K562 (cell line): Measurements from ENCODE around the gene MRGPRF. TPM values are rescaled to one million over a fixed set of nuclear protein-coding genes. Genes with fewer than 3 reads are reported as not detected.

Experiments used
- ATAC-seq: fragments of 200-7000 bp; cut with Tn5 transposase; 3 replicates; pipeline ENCODE4 v1.9.1; 2020; ENCODE audit warnings: moderate library complexity
- BruUV-seq: library from RNA; stranded (reverse); fragments of 400-500 nt; replicated peaks from 2 replicates; lab custom pipeline; 2021; lab: Mats Ljungman, UMichigan
- CTCF ChIA-PET: fragments of 300-600 bp; formaldehyde crosslinking; extraction: SDS; loops from one replicate; lab custom pipeline; 2021; ENCODE audit warnings: low intra/inter-chr PET ratio; lab: Yijun Ruan, JAX
- POLR2A ChIA-PET: fragments of 300-600, 350-650 bp; sonication (Branson Sonifier 250); formaldehyde crosslinking; extraction: SDS; loops from one replicate; lab custom pipeline; 2021; ENCODE audit warnings: antibody characterized with exemption, inconsistent platforms; lab: Yijun Ruan, JAX
- DNase-seq, 4 experiments: peaks; one replicate each; pipeline versions ENCODE4 v3.0.0 to v3.0.0-alpha.2; 2011 to 2018; ENCODE audit warnings: low spot score in 3 of 4, mixed read lengths in 3 of 4; ENCODE audit errors: extremely low read depth in 1 of 4
- FAIRE-seq: peaks from 2 replicates; lab custom pipeline; 2011; peaks lifted over from hg19 to GRCh38; lab: Jason Lieb, UNC
- H2AFZ ChIP-seq: 2 replicates; pipeline ENCODE4 v1.6.0; 2011; ENCODE audit warnings: low read depth, low read length, control low read depth, inconsistent platforms
- H3K27ac ChIP-seq: fragments of 200-600 bp; 3 replicates; pipeline ENCODE4 v1.8.0; 2011; ENCODE audit warnings: low read depth, mild to moderate bottlenecking, control low read depth, inconsistent platforms, low read length, moderate library complexity, mixed read lengths; ENCODE audit errors: extremely low read depth
- H3K27me3 ChIP-seq, 2 experiments: fragments of 300-600 bp in 1 of 2; 2 replicates in 1 of 2; 3 replicates in 1 of 2; pipeline versions ENCODE4 v1.6.0 to v1.8.0; 2011; ENCODE audit warnings: inconsistent platforms in 2 of 2, low read length in 2 of 2, mild to moderate bottlenecking in 1 of 2, mixed read lengths in 1 of 2, moderate library complexity in 1 of 2; ENCODE audit not compliant: control insufficient read depth in 2 of 2, insufficient read depth in 2 of 2
- H3K36me3 ChIP-seq: fragments of 300-600 bp; 3 replicates; pipeline ENCODE4 v1.8.0; 2011; ENCODE audit warnings: mild to moderate bottlenecking, low read length, inconsistent platforms; ENCODE audit not compliant: control insufficient read depth, insufficient read depth
- H3K4me1 ChIP-seq, 2 experiments: fragments of 200-600 bp in 1 of 2; replicated peaks in 1 of 2; 2 replicates in 1 of 2; 3 replicates in 1 of 2; pipeline versions ENCODE4 v1.5.1 to v1.8.0; 2011; ENCODE audit warnings: inconsistent platforms in 2 of 2, low read length in 2 of 2, mild to moderate bottlenecking in 1 of 2, mixed read lengths in 1 of 2, moderate library complexity in 1 of 2; ENCODE audit not compliant: control insufficient read depth in 2 of 2, insufficient read depth in 2 of 2
- H3K4me2 ChIP-seq: 2 replicates; pipeline ENCODE4 v1.6.1; 2011; ENCODE audit warnings: low read length, control low read depth, inconsistent platforms, mixed read lengths; ENCODE audit not compliant: insufficient read depth
- H3K4me3 ChIP-seq: fragments of 200-600 bp; sonication (generic), shearing (Covaris generic); 2 replicates; pipeline ENCODE4 v1.5.1; 2016; ENCODE audit warnings: control low read depth, inconsistent platforms
- H3K79me2 ChIP-seq: fragments of 200-600 bp; 3 replicates; pipeline ENCODE4 v1.8.0; 2011; ENCODE audit warnings: low read length, inconsistent platforms; ENCODE audit not compliant: control insufficient read depth, insufficient read depth
- H3K9ac ChIP-seq, 2 experiments: 2 replicates each; pipeline versions ENCODE4 v1.6.0 to v1.6.1; 2011; ENCODE audit warnings: low read depth in 2 of 2, low read length in 2 of 2, control low read depth in 1 of 2, inconsistent platforms in 1 of 2, mild to moderate bottlenecking in 1 of 2, mixed read lengths in 1 of 2; ENCODE audit not compliant: insufficient read depth in 1 of 2
- H3K9me1 ChIP-seq: one replicate; pipeline ENCODE4 v1.6.0; 2011; ENCODE audit warnings: inconsistent platforms, mild to moderate bottlenecking, low read length, moderate library complexity; ENCODE audit not compliant: control insufficient read depth, insufficient read depth
- H3K9me3 ChIP-seq: replicated peaks from 2 replicates; pipeline ENCODE4 v1.5.1; 2011; ENCODE audit warnings: low read depth, low read length, inconsistent platforms; ENCODE audit not compliant: control insufficient read depth, insufficient read depth
- H4K20me1 ChIP-seq: replicated peaks from 2 replicates; pipeline ENCODE4 v1.6.1; 2011; ENCODE audit warnings: low read length, inconsistent platforms, mixed read lengths; ENCODE audit not compliant: control insufficient read depth, insufficient read depth
- ARID3A ChIP-seq: IDR thresholded peaks from 2 replicates; pipeline ENCODE4 v1.6.1; 2012; ENCODE audit warnings: low read depth, low read length, improper control_type of control experiment, borderline replicate concordance
- C11orf30 ChIP-seq: fragments of 450-650 bp; IDR thresholded peaks from 2 replicates; pipeline ENCODE4 v1.6.1; 2016; ENCODE audit warnings: low read depth, mild to moderate bottlenecking
- CAMTA2 ChIP-seq: fragments of 250-450 bp; sonication (Bioruptor Pico); conservative IDR thresholded peaks from 2 replicates; pipeline ENCODE4 v1.5.1; 2022
- FOSL1 ChIP-seq: fragments of 200-800 bp; sonication (Bioruptor generic); conservative IDR thresholded peaks from 2 replicates; pipeline ENCODE4 v1.6.1; 2016; ENCODE audit warnings: missing genetic modification characterization, missing compliant biosample characterization
- GTF3C2 ChIP-seq: IDR thresholded peaks from 3 replicates; pipeline ENCODE4 v1.6.1; 2011; ENCODE audit warnings: borderline replicate concordance, mild to moderate bottlenecking, moderate library complexity; ENCODE audit not compliant: insufficient read length; ENCODE audit errors: extremely low read depth
- KDM4B ChIP-seq, 2 experiments: fragments of 450-650 bp in 1 of 2; sonication (generic) in 1 of 2; IDR thresholded peaks; 2 replicates each; pipeline ENCODE4 v1.6.1; 2016 to 2017; ENCODE audit warnings: borderline replicate concordance in 2 of 2, antibody characterized with exemption in 1 of 2, low read depth in 1 of 2, mild to moderate bottlenecking in 1 of 2
- RFX7 ChIP-seq: fragments of 250-450 bp; sonication (Bioruptor Pico); IDR thresholded peaks from 2 replicates; pipeline ENCODE4 v1.5.1; 2021; ENCODE audit warnings: mild to moderate bottlenecking
- ZNF146 ChIP-seq: IDR thresholded peaks from one replicate; pipeline ENCODE4 v1.6.1; 2018; ENCODE audit warnings: missing compliant biosample characterization; ENCODE audit not compliant: unreplicated experiment
- WGBS: fragments of 100-300 bp; shearing (Covaris generic); methylation state at CpG from one replicate; pipeline ENCODE4 v1.1.6; 2016; ENCODE audit warnings: low coverage, mixed read lengths; ENCODE audit not compliant: insufficient coverage; ENCODE audit errors: missing lambda C conversion rate; 5-methylcytosine and 5-hydroxymethylcytosine counted together
- in situ Hi-C: fragments of 300-500 bp; cut with MboI; formaldehyde crosslinking; loops from 4 replicates; pipeline ENCODE4 v1.15.0; 2018; ENCODE audit warnings: inconsistent platforms, mixed read lengths
- intact Hi-C: fragments of 100-400 bp; cut with micrococcal nuclease; formaldehyde crosslinking; loops from 2 replicates; pipeline ENCODE4 v1.14.2; 2022
- polyA plus RNA-seq, 8 experiments: library from polyadenylated mRNA; depleted of rRNA in 4 of 8; stranded (reverse) in 5 of 8; unstranded in 3 of 8; fragments of >200 nt; fragmentation: Nextera tagmentation in 2 of 8; fragmentation: Illumina TruSeq in 1 of 8; extraction: Ambion mirVana in 2 of 8; extraction: Trizol in 1 of 8; gene quantifications; 2 replicates each; pipeline versions ENCODE4 v1.2.1 to v1.2.3, GENCODE V29; 2011 to 2014; ENCODE audit warnings: inconsistent platforms in 1 of 8, missing spikeins in 1 of 8
- total RNA-seq, 7 experiments: library from RNA; depleted of rRNA in 6 of 7; stranded (reverse); fragments of >200 nt in 6 of 7; fragmentation: Illumina TruSeq in 2 of 7; extraction: Trizol in 2 of 7; gene quantifications; 2 replicates each; pipeline versions ENCODE4 v1.2.1 to v1.2.3, GENCODE V29; 2011 to 2021; ENCODE audit warnings: low replicate concordance in 1 of 7
- TF ChIP-seq, protein P1 (sequence below), 2 experiments: fragments of 250-450 bp in 1 of 2; fragments of 450-650 bp in 1 of 2; sonication (Bioruptor Pico) in 1 of 2; IDR thresholded peaks; 2 replicates each; pipeline versions ENCODE4 v1.6.1 to v1.8.0; 2016 to 2021; ENCODE audit warnings: mild to moderate bottlenecking in 2 of 2, moderate library complexity in 2 of 2, missing compliant biosample characterization in 1 of 2, missing genetic modification characterization in 1 of 2

The MRGPRF gene
- total and polyA plus RNA-seq, 9 of the 15 experiments (the other 6 are each of a cell fraction or from before 2014, with no cell fraction given): not detected

GRCh38 chr11:69002110-69002569, 10.9 kb downstream of the MRGPRF start:
- H3K4me2 ChIP-seq: no peak overlapping the region
- no peak overlapping the region for H3K9ac ChIP-seq
- intact Hi-C loops (no loop called here), in situ Hi-C loops (no loop called here)
- POLR2A ChIA-PET: interaction anchor here (0.6 to 2.3 kb wide), 3 partner anchors 10 to 358 kb away, joined by 3 to 8 read pairs (median 4); no protein-coding TSS in a partner anchor
- DNase-seq: no peak
- ATAC-seq: no peak
- H3K9me3 ChIP-seq: no peaks in the 10 kb centered on the region
- peaks cover 70 to 98% of the 10 kb centered on the region in 2 experiments for H3K27me3 ChIP-seq
- WGBS: 0% methylated on average over 6 of the region's 6 CpGs
- H3K4me3 ChIP-seq: no peak overlapping the region
- no peak overlapping the region for H2AFZ ChIP-seq
- CTCF ChIA-PET: no interaction called here
- peaks cover 0 to 16% of the 10 kb centered on the region in 2 experiments; a peak in 3 of 5 replicates for H3K4me1 ChIP-seq
- H3K36me3 ChIP-seq: no peaks in the 10 kb centered on the region
- H4K20me1 ChIP-seq: peaks cover 12% of the 10 kb centered on the region
- H3K27ac ChIP-seq: no peak overlapping the region
- FAIRE-seq: no peak
- BruUV-seq: no TSS peak
- H3K9me1 ChIP-seq: no peaks in the 10 kb centered on the region
- no peaks in the 10 kb centered on the region for H3K79me2 ChIP-seq
- TF ChIP-seq ARID3A (no peak), C11orf30 (no peak), RFX7 (CRISPR knock-in tag) (no peak), FOSL1 (tag) (no peak), GTF3C2 (no peak), ZNF146 (CRISPR knock-in tag) (no peak), KDM4B (IDR thresholded peaks at IDR 0.05; ENCODE audit: borderline replicate concordance in 2 of 2, low read depth in 1 of 2) (no peak), CAMTA2 (CRISPR knock-in tag) (no peak)
- TF ChIP-seq, protein P1, sequence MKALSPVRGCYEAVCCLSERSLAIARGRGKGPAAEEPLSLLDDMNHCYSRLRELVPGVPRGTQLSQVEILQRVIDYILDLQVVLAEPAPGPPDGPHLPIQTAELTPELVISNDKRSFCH (CRISPR knock-in tag; IDR thresholded peaks at IDR 0.05): no peak
- TF ChIP-seq, protein P1 (tag; IDR thresholded peaks at IDR 0.05): no peak
